Progenitor cell of endocrine pancreas (in vitro differentiated cells): Measurements from ENCODE around the gene RABGAP1L. TPM values are rescaled to one million over a fixed set of nuclear protein-coding genes. Genes with fewer than 3 reads are reported as not detected.

Source experiments
- DNase-seq: peaks from one replicate; pipeline ENCODE4 v3.0.0; 2021; ENCODE audit warnings: low spot score; ENCODE audit not compliant: unreplicated experiment
- H3K27ac Mint-ChIP-seq: 2 replicates; pipeline ENCODE4 v1.8.0; 2021; ENCODE audit warnings: mild to moderate bottlenecking, moderate library complexity, mixed read lengths
- H3K27me3 Mint-ChIP-seq: 2 replicates; pipeline ENCODE4 v1.8.0; 2021; ENCODE audit warnings: mixed read lengths
- H3K36me3 Mint-ChIP-seq: 2 replicates; pipeline ENCODE4 v1.8.0; 2022; ENCODE audit warnings: mixed read lengths; ENCODE audit not compliant: insufficient read depth
- H3K4me1 Mint-ChIP-seq: 2 replicates; pipeline ENCODE4 v1.8.0; 2021; ENCODE audit warnings: low read depth, mixed read lengths
- H3K4me3 Mint-ChIP-seq: 2 replicates; pipeline ENCODE4 v1.8.0; 2021; ENCODE audit warnings: low read depth, mild to moderate bottlenecking, moderate library complexity, mixed read lengths
- H3K9me3 Mint-ChIP-seq: 2 replicates; pipeline ENCODE4 v1.8.0; 2021; ENCODE audit warnings: low read depth, mixed read lengths
- CTCF ChIP-seq: fragments of 200-600 bp; sonication (generic); IDR thresholded peaks from one replicate; pipeline ENCODE4 v1.5.0; 2021; ENCODE audit warnings: antibody characterized with exemption, mild to moderate bottlenecking; ENCODE audit not compliant: unreplicated experiment
- total RNA-seq: library from RNA; stranded (reverse); gene quantifications from 2 replicates; pipeline ENCODE4 v1.2.1, GENCODE V29; 2021

Gene RABGAP1L
- total RNA-seq, 1 donor from 2014 or later = 55.2 TPM

GRCh38 chr1:174156437-174156836 lies 2.9 kb upstream of the RABGAP1L start:
- Mint-ChIP-seq H3K9me3 (no peaks in the 10 kb centered on the region), H3K36me3 (no peaks in the 10 kb centered on the region), H3K4me3 (no peak overlapping the region), H3K27ac (no peak overlapping the region), H3K4me1 (peaks cover 18% of the 10 kb centered on the region), H3K27me3 (no peaks in the 10 kb centered on the region)
- TF ChIP-seq CTCF = no peak
- DNase-seq = no peak

GRCh38 chr1:174157157-174157806 lies 2.0 kb upstream of the RABGAP1L start:
- no peak overlapping the region for H3K27ac Mint-ChIP-seq
- H3K4me1 Mint-ChIP-seq = peaks cover 18% of the 10 kb centered on the region
- H3K36me3 Mint-ChIP-seq = no peaks in the 10 kb centered on the region
- DNase-seq = no peak
- no peaks in the 10 kb centered on the region for H3K27me3 Mint-ChIP-seq
- no peak overlapping the region for H3K4me3 Mint-ChIP-seq
- no peak for TF ChIP-seq CTCF
- no peaks in the 10 kb centered on the region for H3K9me3 Mint-ChIP-seq

GRCh38 chr1:174158767-174159251 lies 511 bp upstream of the RABGAP1L start:
- Mint-ChIP-seq H3K27me3 (no peaks in the 10 kb centered on the region), H3K27ac (peak overlapping the region; percentile 65), H3K4me1 (peaks cover 14% of the 10 kb centered on the region), H3K9me3 (no peaks in the 10 kb centered on the region), H3K4me3 (peak overlapping the region; percentile 96), H3K36me3 (no peaks in the 10 kb centered on the region)
- no peak for TF ChIP-seq CTCF
- DNase-seq = no peak

- no peaks in the 10 kb centered on the region for H3K36me3 Mint-ChIP-seq
- DNase-seq = peak; percentile 10
- H3K27me3 Mint-ChIP-seq = no peaks in the 10 kb centered on the region
- H3K4me3 Mint-ChIP-seq = peak overlapping the region; percentile 96
- no peaks in the 10 kb centered on the region for H3K9me3 Mint-ChIP-seq
- H3K27ac Mint-ChIP-seq = peak overlapping the region; percentile 97
- H3K4me1 Mint-ChIP-seq = peaks cover 18% of the 10 kb centered on the region
- TF ChIP-seq CTCF = no peak
These were observed 771 bp downstream of the RABGAP1L start for GRCh38 chr1:174160109-174160473.

- Mint-ChIP-seq H3K36me3 (no peaks in the 10 kb centered on the region), H3K9me3 (no peaks in the 10 kb centered on the region), H3K4me3 (peak overlapping the region; percentile 96), H3K27me3 (no peaks in the 10 kb centered on the region), H3K4me1 (peaks cover 18% of the 10 kb centered on the region), H3K27ac (peak overlapping the region; percentile 97)
- no peak for DNase-seq
- no peak for TF ChIP-seq CTCF
These were observed 1.3 kb downstream of the RABGAP1L start for GRCh38 chr1:174160603-174161002.
